GM12878 (cell line): ENCODE data around the gene ZNF444. TPM values are rescaled to one million over a fixed set of nuclear protein-coding genes. Genes with fewer than 3 reads are reported as not detected.

Experiments used
- ATAC-seq: fragments of 200-7000 bp; cut with Tn5 transposase; 3 replicates; pipeline ENCODE4 v1.9.1; 2020; ENCODE audit warnings: mild to moderate bottlenecking, moderate library complexity
- Bru-seq: library from RNA; stranded (reverse); fragments of 400-500 nt; gene quantifications from one replicate; lab custom pipeline; 2021; lab: Mats Ljungman, UMichigan
- BruChase-seq, 2 experiments: library from RNA; stranded (reverse); fragments of 400-500 nt; gene quantifications; one replicate each; lab custom pipeline; 2021; lab: Mats Ljungman, UMichigan
- BruUV-seq: library from RNA; stranded (reverse); fragments of 400-500 nt; replicated peaks from 2 replicates; lab custom pipeline; 2021; lab: Mats Ljungman, UMichigan
- CTCF ChIA-PET: fragments of 300-600 bp; sonication (Branson Sonifier 250); formaldehyde crosslinking; extraction: SDS; loops from one replicate; lab custom pipeline; 2021; ENCODE audit warnings: inconsistent platforms; lab: Yijun Ruan, JAX
- POLR2A ChIA-PET: fragments of 350-600 bp; formaldehyde crosslinking; extraction: SDS; loops from one replicate; lab custom pipeline; 2021; ENCODE audit warnings: inconsistent platforms; lab: Charles Lee
- RAD21 ChIA-PET: fragments of 300-600 bp; sonication (Branson Sonifier 250); formaldehyde crosslinking; loops from one replicate; lab custom pipeline; 2023; ENCODE audit warnings: antibody characterized with exemption; ENCODE audit not compliant: unreplicated experiment; lab: Charles Lee
- SMC1A ChIA-PET: fragments of 300-600 bp; sonication (Branson Sonifier 250); formaldehyde crosslinking; loops from one replicate; lab custom pipeline; 2023; ENCODE audit not compliant: unreplicated experiment, uncharacterized antibody; lab: Charles Lee
- DNase-seq: peaks from one replicate; pipeline ENCODE4 v3.0.0-alpha.2; 2011; ENCODE audit warnings: low read depth, low spot score
- FAIRE-seq: peaks from 3 replicates; lab custom pipeline; 2011; peaks lifted over from hg19 to GRCh38; lab: Jason Lieb, UNC
- H2AFZ ChIP-seq: 2 replicates; pipeline ENCODE4 v1.6.0; 2011; ENCODE audit warnings: low read depth, low read length, control low read depth; ENCODE audit not compliant: control insufficient read depth
- H3K27ac ChIP-seq: 2 replicates; pipeline ENCODE4 v1.5.1; 2011; ENCODE audit warnings: control low read depth; ENCODE audit not compliant: control insufficient read depth, insufficient read depth
- H3K27me3 ChIP-seq, 2 experiments: replicated peaks in 1 of 2; 2 replicates each; pipeline versions ENCODE4 v1.6.0 to v1.6.1; 2011; ENCODE audit warnings: low read length in 1 of 2; ENCODE audit not compliant: control insufficient read depth in 2 of 2, insufficient read depth in 2 of 2
- H3K36me3 ChIP-seq, 2 experiments: 2 replicates each; pipeline ENCODE4 v1.5.1; 2011; ENCODE audit warnings: low read length in 1 of 2; ENCODE audit not compliant: control insufficient read depth in 2 of 2, insufficient read depth in 2 of 2
- H3K4me1 ChIP-seq: 2 replicates; pipeline ENCODE4 v1.6.1; 2011; ENCODE audit warnings: mild to moderate bottlenecking, low read length, moderate library complexity, mixed read lengths; ENCODE audit not compliant: control insufficient read depth, insufficient read depth
- H3K4me2 ChIP-seq: 2 replicates; pipeline ENCODE4 v1.6.0; 2011; ENCODE audit warnings: control low read depth; ENCODE audit not compliant: control insufficient read depth, insufficient read depth
- H3K4me3 ChIP-seq: fragments of 200-600 bp; sonication (generic); 2 replicates; pipeline ENCODE4 v1.5.1; 2016
- H3K79me2 ChIP-seq: 2 replicates; pipeline ENCODE4 v1.6.0; 2011; ENCODE audit warnings: low read length; ENCODE audit not compliant: control insufficient read depth, insufficient read depth
- H3K9ac ChIP-seq: 2 replicates; pipeline ENCODE4 v1.8.0; 2011; ENCODE audit warnings: low read length, control low read depth, mixed read lengths; ENCODE audit not compliant: control insufficient read depth, insufficient read depth
- H3K9me3 ChIP-seq: replicated peaks from 3 replicates; pipeline ENCODE4 v1.5.1; 2011; ENCODE audit warnings: mild to moderate bottlenecking, low read length; ENCODE audit not compliant: control insufficient read depth, insufficient read depth
- H4K20me1 ChIP-seq: 2 replicates; pipeline ENCODE4 v1.6.0; 2011; ENCODE audit not compliant: control insufficient read depth, insufficient read depth
- CBX3 ChIP-seq: fragments of 200-600 bp; sonication (generic); IDR thresholded peaks from 2 replicates; pipeline ENCODE4 v1.6.1; 2016; ENCODE audit warnings: low read depth, borderline replicate concordance
- CEBPB ChIP-seq, 2 experiments: fragments of 150-350 bp in 1 of 2; IDR thresholded peaks; 2 replicates each; pipeline ENCODE4 v1.6.1; 2012 to 2014; ENCODE audit warnings: low read depth in 2 of 2, low read length in 2 of 2, borderline replicate concordance in 1 of 2, inconsistent platforms in 1 of 2
- CHD4 ChIP-seq: fragments of 200-600 bp; sonication (generic); IDR thresholded peaks from 2 replicates; pipeline ENCODE4 v1.6.1; 2016; ENCODE audit warnings: mild to moderate bottlenecking
- KLF5 ChIP-seq: fragments of 450-650 bp; IDR thresholded peaks from 2 replicates; pipeline ENCODE4 v1.6.1; 2014; ENCODE audit warnings: mild to moderate bottlenecking; ENCODE audit not compliant: partially characterized antibody
- MXI1 ChIP-seq: fragments of 150-350 bp; IDR thresholded peaks from 2 replicates; pipeline ENCODE4 v1.6.1; 2011; ENCODE audit warnings: low read depth, mild to moderate bottlenecking, inconsistent platforms, low read length, improper control_type of control experiment
- MYC ChIP-seq: IDR thresholded peaks from 2 replicates; pipeline ENCODE4 v1.6.1; 2011; ENCODE audit warnings: mild to moderate bottlenecking, low read length, moderate library complexity, inconsistent platforms; ENCODE audit not compliant: insufficient read depth, insufficient replicate concordance, insufficient read length, severe bottlenecking
- NFXL1 ChIP-seq: fragments of 450-650 bp; IDR thresholded peaks from 2 replicates; pipeline ENCODE4 v1.6.1; 2017; ENCODE audit warnings: antibody characterized with exemption, mild to moderate bottlenecking, borderline replicate concordance
- NR2F1 ChIP-seq: fragments of 450-650 bp; conservative IDR thresholded peaks from 2 replicates; pipeline ENCODE4 v1.6.1; 2017; ENCODE audit warnings: mild to moderate bottlenecking
- RELA ChIP-seq: fragments of 450-650 bp; IDR thresholded peaks from 2 replicates; pipeline ENCODE4 v1.8.0; 2014; ENCODE audit warnings: borderline replicate concordance; ENCODE audit not compliant: partially characterized antibody
- SIX5 ChIP-seq: IDR thresholded peaks from 2 replicates; pipeline ENCODE4 v1.6.1; 2011; ENCODE audit warnings: mild to moderate bottlenecking, low read depth, low read length, moderate library complexity; ENCODE audit not compliant: severe bottlenecking
- ZNF217 ChIP-seq: fragments of 450-650 bp; IDR thresholded peaks from 2 replicates; pipeline ENCODE4 v1.6.1; 2017; ENCODE audit warnings: antibody characterized with exemption, mild to moderate bottlenecking
- ZNF274 ChIP-seq: IDR thresholded peaks from one replicate; pipeline ENCODE4 v1.8.0; 2011; ENCODE audit not compliant: insufficient read length, insufficient read depth
- ZNF384 ChIP-seq: IDR thresholded peaks from 2 replicates; pipeline ENCODE4 v1.6.1; 2012; ENCODE audit warnings: low read depth, mild to moderate bottlenecking, low read length, improper control_type of control experiment, borderline replicate concordance
- WGBS: methylation state at CpG from one replicate; pipeline ENCODE4 v1.1.6; 2016; ENCODE audit warnings: low lambda C conversion rate; ENCODE audit not compliant: insufficient replicate concordance, insufficient coverage; ENCODE audit errors: missing lambda C conversion rate; 5-methylcytosine and 5-hydroxymethylcytosine counted together
- in situ Hi-C: fragments of 300-500 bp; cut with MboI; formaldehyde crosslinking; loops from 9 replicates; pipeline ENCODE4 v1.14.3; 2018; ENCODE audit warnings: mixed read lengths
- intact Hi-C: fragments of 100-400 bp; cut with micrococcal nuclease; formaldehyde crosslinking; loops from one replicate; pipeline ENCODE4 v1.14.2; 2022; ENCODE audit not compliant: unreplicated experiment
- long read RNA-seq, 2 experiments: library from polyadenylated mRNA; unstranded; transcript quantifications; one replicate each; pipeline ENCODE4 v2.0.0, GENCODE V29; 2019 to 2020
- polyA minus RNA-seq, 3 experiments: library from RNA; depleted of rRNA, polyadenylated mRNA; stranded (reverse); fragments of >200 nt; gene quantifications; 2 replicates each; pipeline ENCODE4 v1.2.3, GENCODE V29; 2011
- polyA plus RNA-seq, 11 experiments: library from polyadenylated mRNA; depleted of rRNA in 4 of 11; unstranded in 6 of 11; stranded (reverse) in 5 of 11; fragments of >200 nt; fragmentation: Nextera tagmentation in 4 of 11; fragmentation: Illumina TruSeq in 1 of 11; extraction: Ambion mirVana in 4 of 11; extraction: Trizol in 1 of 11; gene quantifications; 1 replicate in 1 of 11; 2 replicates in 10 of 11; pipeline versions ENCODE4 v1.2.1 to v1.2.3, GENCODE V29; 2011 to 2016; ENCODE audit warnings: inconsistent platforms in 2 of 11, missing spikeins in 2 of 11, low read depth in 1 of 11
- total RNA-seq, 4 experiments: library from RNA; depleted of rRNA in 3 of 4; stranded (reverse); fragments of >200 nt in 3 of 4; fragmentation: Illumina TruSeq in 1 of 4; extraction: Trizol in 1 of 4; gene quantifications; 2 replicates each; pipeline versions ENCODE4 v1.2.1 to v1.2.3, GENCODE V29; 2013 to 2021
- TF ChIP-seq, protein P1 (sequence below): IDR thresholded peaks from 2 replicates; pipeline ENCODE4 v1.6.1; 2011; ENCODE audit warnings: borderline replicate concordance, low read depth, mild to moderate bottlenecking, moderate library complexity, low read length; ENCODE audit not compliant: insufficient read depth, poor library complexity, severe bottlenecking
- TF ChIP-seq, protein P2 (sequence below): fragments of 450-650 bp; IDR thresholded peaks from 2 replicates; pipeline ENCODE4 v1.6.1; 2017; ENCODE audit warnings: mild to moderate bottlenecking

The ZNF444 gene
- 28.2 and 28.8 TPM in 2 replicates for total RNA-seq (2013; cell fraction: nucleolus; rRNA removed)
- total RNA-seq (2014; rRNA removed) (15.0 and 17.5 TPM in 2 replicates), total RNA-seq (2014; rRNA removed; fragmentation: Illumina TruSeq; extraction: Trizol) (2.8 and 3.7 TPM in 2 replicates), total RNA-seq (2021) (28.2 and 29.1 TPM in 2 replicates), polyA plus RNA-seq (2011; rRNA removed) (5.3 and 10.8 TPM in 2 replicates), polyA plus RNA-seq (2014; fragmentation: Illumina TruSeq; extraction: Trizol) (4.6 and 6.1 TPM in 2 replicates), polyA plus RNA-seq (2014; fragmentation: Nextera tagmentation; extraction: Ambion mirVana) (under 1 TPM; 0.45 to 0.99 TPM), polyA plus RNA-seq (2014; rRNA removed) (19.3 and 24.4 TPM in 2 replicates), polyA plus RNA-seq (2016; fragmentation: Nextera tagmentation; extraction: Ambion mirVana) (10 to 100 TPM; 12.5 to 14.5 TPM), polyA minus RNA-seq (2011; rRNA and poly(A)+ RNA removed) (3.4 and 5.6 TPM in 2 replicates), Bru-seq, nascent RNA (percentile 68 among the genes with signal in this experiment), BruChase-seq, experiment 1, labeled RNA remaining after a 6-hour chase (percentile 81 among the genes with signal in this experiment), BruChase-seq, experiment 2, labeled RNA remaining after a 2-hour chase (percentile 79 among the genes with signal in this experiment)
- polyA plus RNA-seq (2011; ENCODE audit: low read depth), result 5.4 TPM
- 14.4 and 19.5 TPM in 2 replicates for polyA plus RNA-seq (2011; cell fraction: cytosol; rRNA removed)
- 18.8 and 27.5 TPM in 2 replicates for polyA plus RNA-seq (2011; cell fraction: nucleus; rRNA removed)
- polyA plus RNA-seq (2012), result 18.9 and 21.3 TPM in 2 replicates
- polyA minus RNA-seq (2011; cell fraction: cytosol; rRNA and poly(A)+ RNA removed), result 5.6 and 9.0 TPM in 2 replicates
- 1.6 and 6.8 TPM in 2 replicates for polyA minus RNA-seq (2011; cell fraction: nucleus; rRNA and poly(A)+ RNA removed)
- long read RNA-seq, experiment 1, full-length matches to known transcripts, result 8 of 16 reads
- long read RNA-seq, experiment 1, partial matches to known transcripts, result 4 of 16 reads
- long read RNA-seq, experiment 1, other reads (novel, unspliced or antisense), result 4 of 16 reads
- long read RNA-seq, experiment 2, partial matches to known transcripts, result 0 of 1 reads
- long read RNA-seq, experiment 2, other reads (novel, unspliced or antisense), result 1 of 1 reads

DNA sequence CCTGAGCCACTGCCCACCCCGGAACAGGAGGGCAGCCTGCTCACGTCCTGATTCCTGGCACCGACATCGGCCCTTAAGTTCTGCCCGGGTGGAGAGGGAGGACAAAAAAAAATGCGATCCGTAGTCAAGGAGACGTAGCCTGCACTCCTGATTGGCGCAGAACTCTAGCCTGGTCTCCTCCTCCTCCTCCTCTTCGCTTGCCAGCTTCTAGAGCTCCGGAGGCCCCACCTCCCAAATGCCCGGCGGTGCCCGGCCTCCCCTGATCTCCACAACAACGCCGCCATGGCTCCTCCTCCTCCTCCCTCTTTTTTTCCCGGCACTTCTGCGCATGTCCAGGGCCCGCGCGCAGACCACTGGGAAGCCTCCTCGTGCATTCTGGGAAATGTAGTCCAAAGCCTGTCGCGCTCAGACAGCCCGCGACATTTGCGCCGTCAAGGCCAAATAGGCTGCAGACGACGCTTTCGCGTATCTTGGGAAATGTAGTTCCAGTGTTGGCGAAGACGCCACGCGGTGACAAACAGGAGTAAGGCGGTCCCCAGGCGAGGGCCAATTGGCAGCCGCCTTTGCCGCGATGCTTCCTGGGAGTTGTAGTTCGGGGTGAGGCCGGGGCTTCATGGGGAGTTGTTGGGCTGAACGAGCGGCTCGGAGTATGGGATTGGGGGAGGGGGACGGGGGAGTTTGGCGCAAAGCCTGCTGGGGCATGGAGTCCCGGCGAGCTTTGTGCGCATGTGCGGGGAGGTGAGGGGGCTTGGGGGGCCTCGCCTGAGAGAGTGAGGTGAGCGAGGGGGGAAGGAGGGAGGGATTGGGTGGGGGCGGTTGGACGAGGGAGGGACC lies at the start of gene ZNF444:
TSS of gene ZNF444 (plus strand) at position 705 of the 834 bp plus-strand sequence. CDS start 5,625 bp downstream, outside the sequence.
- Histone ChIP-seq H2AFZ (peak within 1 kb of the TSS; percentile 91), H3K9ac (peak within 1 kb of the TSS; percentile 82), H3K9me3 (no peaks in the 10 kb centered on the region), H4K20me1 (no peaks in the 10 kb centered on the region), H3K79me2 (peaks cover 20% of the 10 kb centered on the region), H3K27me3 (no peaks in the 10 kb centered on the region), H3K27ac (peak within 1 kb of the TSS; percentile 82), H3K4me1 (peaks cover 15% of the 10 kb centered on the region), H3K36me3 (peaks cover 0 to 5% of the 10 kb centered on the region in 2 experiments; a peak in 2 of 4 replicates), H3K4me2 (peak within 1 kb of the TSS; percentile 93), H3K4me3 (peak within 1 kb of the TSS; percentile 75)
- ChIA-PET SMC1A (no interaction called here), CTCF (interaction anchor here (1.0 to 1.5 kb wide), 2 partner anchors 92 to 208 kb away, joined by 3 read pairs; no protein-coding TSS in a partner anchor), RAD21 (interaction anchor here (1.2 to 2.2 kb wide), 3 partner anchors 60 to 74 kb away, joined by 3 to 7 read pairs (median 6); no protein-coding TSS in a partner anchor), POLR2A (interaction anchor here (1.0 to 5.6 kb wide), 2 partner anchors 19 to 30 kb away, joined by 5 to 29 read pairs; partner anchors contain the start of gene ZNF787)
- in situ Hi-C loops (loop anchor here (25.0 kb wide), 1 partner anchor 1672 kb away; the partner anchor contains the start of gene ZNF552), intact Hi-C loops (loop anchor here (1.0 kb wide), 1 partner anchor 174 kb away; the partner anchor contains the start of gene ZSCAN5A)
- peak; percentile 98 for FAIRE-seq
- ATAC-seq, result peak; percentile 96
- BruUV-seq, result no TSS peak
- peak; percentile 97 for DNase-seq
- WGBS, result 1% methylated on average over 50 of the region's 56 CpGs
- TF ChIP-seq, protein P1, sequence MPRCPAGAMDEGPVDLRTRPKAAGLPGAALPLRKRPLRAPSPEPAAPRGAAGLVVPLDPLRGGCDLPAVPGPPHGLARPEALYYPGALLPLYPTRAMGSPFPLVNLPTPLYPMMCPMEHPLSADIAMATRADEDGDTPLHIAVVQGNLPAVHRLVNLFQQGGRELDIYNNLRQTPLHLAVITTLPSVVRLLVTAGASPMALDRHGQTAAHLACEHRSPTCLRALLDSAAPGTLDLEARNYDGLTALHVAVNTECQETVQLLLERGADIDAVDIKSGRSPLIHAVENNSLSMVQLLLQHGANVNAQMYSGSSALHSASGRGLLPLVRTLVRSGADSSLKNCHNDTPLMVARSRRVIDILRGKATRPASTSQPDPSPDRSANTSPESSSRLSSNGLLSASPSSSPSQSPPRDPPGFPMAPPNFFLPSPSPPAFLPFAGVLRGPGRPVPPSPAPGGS, result no peak
- no peak for TF ChIP-seq MYC
- peak; percentile 63 for TF ChIP-seq ZNF384
- TF ChIP-seq CBX3, result no peak
- peak; percentile 95 for TF ChIP-seq SIX5
- TF ChIP-seq ZNF217, result no peak
- TF ChIP-seq RELA, result peak; percentile 86
- TF ChIP-seq CHD4, result no peak
- TF ChIP-seq CEBPB (IDR thresholded peaks at IDR 0.05; ENCODE audit: borderline replicate concordance in 1 of 2, low read depth in 2 of 2, low read length in 2 of 2), result no peak
- no peak for TF ChIP-seq NFXL1
- TF ChIP-seq KLF5, result peak; percentile 73
- TF ChIP-seq, protein P2, sequence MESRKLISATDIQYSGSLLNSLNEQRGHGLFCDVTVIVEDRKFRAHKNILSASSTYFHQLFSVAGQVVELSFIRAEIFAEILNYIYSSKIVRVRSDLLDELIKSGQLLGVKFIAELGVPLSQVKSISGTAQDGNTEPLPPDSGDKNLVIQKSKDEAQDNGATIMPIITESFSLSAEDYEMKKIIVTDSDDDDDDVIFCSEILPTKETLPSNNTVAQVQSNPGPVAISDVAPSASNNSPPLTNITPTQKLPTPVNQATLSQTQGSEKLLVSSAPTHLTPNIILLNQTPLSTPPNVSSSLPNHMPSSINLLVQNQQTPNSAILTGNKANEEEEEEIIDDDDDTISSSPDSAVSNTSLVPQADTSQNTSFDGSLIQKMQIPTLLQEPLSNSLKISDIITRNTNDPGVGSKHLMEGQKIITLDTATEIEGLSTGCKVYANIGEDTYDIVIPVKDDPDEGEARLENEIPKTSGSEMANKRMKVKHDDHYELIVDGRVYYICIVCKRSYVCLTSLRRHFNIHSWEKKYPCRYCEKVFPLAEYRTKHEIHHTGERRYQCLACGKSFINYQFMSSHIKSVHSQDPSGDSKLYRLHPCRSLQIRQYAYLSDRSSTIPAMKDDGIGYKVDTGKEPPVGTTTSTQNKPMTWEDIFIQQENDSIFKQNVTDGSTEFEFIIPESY, result no peak
- peak; percentile 81 for TF ChIP-seq MXI1
- TF ChIP-seq ZNF274, result no peak
- TF ChIP-seq NR2F1, result no peak
